KBM-7 (cell line): ENCODE measurements around the gene ARL6IP4.
"Not testable (repeated sequence)": the region's sequence is repeated elsewhere in the genome, so short reads cannot be mapped to it uniquely, and the experiment has no call there.

Experiments used
- DNase-seq: peaks from one replicate; pipeline ENCODE4 v3.0.0-alpha.2; 2015
- in situ Hi-C: fragments of 300-500 bp; cut with MboI; formaldehyde crosslinking; loops from 2 replicates; pipeline ENCODE4 v1.14.3; 2020; ENCODE audit warnings: low sequenced_read_pairs, low pct_unique_long_range_greater_than_20kb, mixed read lengths

The ARL6IP4 gene

DNA sequence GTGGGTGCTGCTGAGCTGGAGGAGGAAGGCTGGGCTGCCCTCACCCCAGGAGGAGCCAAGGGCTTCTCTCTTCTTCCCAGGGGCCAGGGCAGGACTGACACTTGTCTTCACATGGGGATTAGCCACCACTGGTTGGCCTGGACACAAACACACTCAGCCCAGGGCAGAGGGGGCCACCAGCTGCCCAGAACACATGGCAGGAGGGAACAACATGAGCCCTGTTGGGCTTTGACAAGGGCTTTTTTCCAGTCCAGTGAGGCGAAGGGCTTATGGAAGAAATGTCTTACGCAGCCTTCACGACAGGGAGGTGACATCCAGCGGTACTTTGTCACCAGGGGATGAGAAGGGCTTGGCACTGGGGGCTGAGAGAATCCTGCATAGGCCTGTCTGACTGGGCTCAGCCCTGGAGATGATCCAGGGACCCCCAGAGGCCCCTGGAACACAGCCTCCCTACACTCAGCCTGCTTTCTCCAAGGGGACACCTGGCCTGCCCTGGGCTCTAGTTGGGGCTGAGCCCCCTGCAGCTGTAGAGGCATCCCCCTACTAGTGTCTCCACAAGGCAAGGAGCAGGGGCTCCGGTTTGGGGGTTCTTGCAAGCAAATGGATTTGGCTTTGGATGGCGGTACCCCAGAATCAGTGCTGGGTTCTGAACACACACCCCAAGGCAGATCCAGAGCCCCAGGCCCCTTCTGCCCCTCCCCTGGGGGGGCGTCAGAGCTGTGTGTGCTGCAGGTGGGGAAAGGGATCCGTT is 18.9 kb downstream of the ARL6IP4 start:
- DNase-seq = peak; percentile 15
- in situ Hi-C loops = no loop called here

DNA sequence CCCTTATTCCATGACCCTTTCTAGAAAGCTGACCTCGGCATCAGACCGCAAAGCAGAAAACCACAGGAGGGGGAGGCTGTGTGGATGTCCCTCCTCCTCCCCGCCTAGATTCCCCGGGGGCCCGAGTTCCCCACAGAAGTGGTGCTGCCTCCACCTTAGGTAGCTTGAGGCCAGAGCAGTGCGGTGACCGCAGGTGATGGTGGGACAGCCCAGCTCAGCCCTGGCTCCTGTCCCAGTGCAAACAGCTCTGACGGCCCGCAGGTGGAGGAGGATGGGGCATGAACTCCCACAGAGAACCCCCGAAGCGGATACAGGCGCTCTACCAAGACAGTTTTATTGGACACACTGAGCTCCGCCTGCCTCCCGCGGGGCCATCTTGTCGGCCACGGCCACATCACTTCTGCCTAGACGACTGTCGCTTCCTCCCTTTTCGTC is 19.5 kb downstream of the ARL6IP4 start:
- peak; percentile 91 for DNase-seq
- in situ Hi-C loops = no loop called here

DNA sequence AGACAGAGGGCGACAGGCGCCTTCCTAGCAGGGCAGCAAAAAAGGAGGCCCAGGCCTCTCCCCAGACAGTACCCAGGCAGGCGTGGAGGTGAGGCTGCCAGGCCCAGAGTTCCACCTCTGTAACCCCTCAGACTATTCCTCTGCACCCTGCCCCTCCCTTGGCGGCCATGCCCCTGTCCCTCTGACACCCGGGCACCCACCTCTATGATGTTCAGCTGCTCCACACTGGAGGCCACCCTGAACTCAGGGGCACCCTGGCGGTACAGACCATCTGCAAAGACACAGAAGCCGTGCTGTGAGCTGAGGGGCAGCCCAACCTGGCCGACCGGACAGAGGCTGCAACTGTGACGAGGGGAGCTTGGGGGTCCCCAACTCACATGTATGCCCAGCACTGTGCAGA is 20.1 kb downstream of the ARL6IP4 start:
- no peak for DNase-seq
- in situ Hi-C loops = no loop called here

DNA sequence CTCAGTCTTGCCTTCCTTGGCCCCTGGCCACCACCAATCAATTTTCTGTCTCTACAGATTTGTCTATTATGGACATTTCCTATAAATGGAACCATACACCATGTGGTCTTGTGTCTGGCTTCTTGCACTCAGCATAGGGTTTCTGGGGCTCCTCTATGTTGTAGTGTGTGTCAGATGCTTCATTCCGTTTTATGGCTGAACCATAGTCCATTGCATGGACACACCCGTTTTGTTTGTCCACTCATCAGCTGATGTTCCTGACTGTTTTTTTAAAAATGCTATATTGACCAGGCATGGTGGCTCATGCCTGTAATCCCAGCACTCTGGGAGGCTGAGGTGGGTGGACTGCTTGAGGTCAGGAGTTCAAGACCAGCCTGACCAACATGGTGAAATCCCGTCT is 21.0 kb downstream of the ARL6IP4 start:
- DNase-seq = no peak
- in situ Hi-C loops = no loop called here

DNA sequence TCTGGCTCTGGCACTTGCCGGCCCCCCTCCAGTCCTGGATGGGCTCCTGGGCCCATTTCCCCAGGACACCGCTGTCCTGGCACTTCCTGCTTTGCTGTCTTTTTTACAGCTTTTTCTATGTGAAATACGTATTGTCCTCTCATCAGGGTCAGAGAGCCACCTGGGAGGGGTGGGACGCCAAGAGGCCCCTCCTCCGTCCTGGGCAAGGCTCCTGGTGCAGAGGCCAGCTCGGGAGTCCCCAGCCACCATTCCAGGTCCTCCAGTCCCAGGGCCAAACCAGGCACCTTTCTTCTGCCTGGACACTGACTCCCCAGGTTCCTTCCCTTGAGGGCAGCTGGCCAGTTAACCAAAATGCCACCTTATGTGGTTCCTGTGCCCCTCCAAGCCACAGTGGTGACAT is 22.8 kb downstream of the ARL6IP4 start:
- no peak for DNase-seq
- in situ Hi-C loops = no loop called here

DNA sequence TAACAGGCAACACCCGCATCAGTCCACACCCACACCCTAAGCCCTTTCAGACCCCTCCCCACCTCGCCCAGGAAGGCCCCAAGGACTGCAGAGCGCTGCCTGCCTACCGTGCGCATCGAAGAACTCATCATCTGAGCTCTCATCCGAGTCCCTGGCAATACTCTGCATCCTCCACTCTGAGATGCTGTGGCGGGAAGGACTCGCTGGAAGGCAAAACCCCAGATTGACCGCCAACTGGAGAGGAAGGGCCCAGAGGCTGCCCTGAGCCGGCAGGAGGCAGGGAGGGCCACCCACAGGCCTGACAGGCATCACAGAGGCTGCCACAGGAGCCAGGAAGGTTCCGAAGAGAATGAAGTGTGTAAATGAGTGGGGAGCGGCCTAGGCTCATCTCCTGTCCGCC is 23.8 kb downstream of the ARL6IP4 start:
- in situ Hi-C loops = no loop called here
- no peak for DNase-seq

DNA sequence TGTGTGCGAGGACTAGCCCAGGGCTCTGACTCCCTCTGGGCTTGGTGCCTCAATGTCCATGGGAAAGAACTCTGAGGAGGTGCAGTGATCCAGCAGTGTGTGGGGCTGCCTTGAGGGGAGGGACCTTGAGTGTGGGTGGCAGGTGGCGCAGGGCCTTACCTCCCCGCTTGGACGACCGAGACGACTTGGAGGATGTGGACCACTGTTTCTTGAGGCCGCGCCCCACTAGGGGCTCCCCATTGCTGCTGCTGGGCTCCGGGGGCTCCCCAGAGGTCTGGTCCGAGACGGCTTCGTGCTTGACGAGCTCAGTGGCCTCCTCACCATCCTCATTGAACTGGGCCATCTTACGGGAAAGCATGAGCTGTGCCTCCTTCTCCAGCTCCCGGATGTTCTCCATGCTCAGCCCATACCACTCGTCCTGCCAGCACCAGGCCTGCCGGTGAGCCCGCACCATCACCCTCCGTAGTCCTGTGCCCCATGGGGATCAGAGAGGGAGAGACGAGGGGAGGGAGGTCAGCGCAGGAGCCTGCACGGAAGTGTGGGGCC is 24.7 kb downstream of the ARL6IP4 start:
- in situ Hi-C loops = no loop called here
- DNase-seq = no peak

DNA sequence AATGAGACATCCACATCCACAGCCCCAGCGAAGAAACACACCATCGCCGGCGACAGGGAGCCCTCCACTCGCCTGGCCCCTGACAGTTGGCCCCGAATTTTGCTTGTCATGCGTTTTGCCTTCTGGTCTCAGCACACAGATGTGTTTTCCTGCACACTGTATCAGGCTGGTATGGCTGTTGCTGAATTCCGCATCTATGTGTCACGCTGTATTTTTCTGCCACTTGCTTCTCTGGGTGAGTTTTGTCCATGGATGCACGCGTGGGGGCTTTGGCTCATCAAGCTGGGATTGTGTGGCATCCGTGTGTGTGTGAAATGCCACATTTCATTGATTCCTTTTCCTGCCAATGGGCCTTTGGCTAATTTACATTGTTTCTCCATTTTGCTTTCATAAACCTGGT is 26.5 kb downstream of the ARL6IP4 start:
- in situ Hi-C loops = no loop called here
- no peak for DNase-seq

DNA sequence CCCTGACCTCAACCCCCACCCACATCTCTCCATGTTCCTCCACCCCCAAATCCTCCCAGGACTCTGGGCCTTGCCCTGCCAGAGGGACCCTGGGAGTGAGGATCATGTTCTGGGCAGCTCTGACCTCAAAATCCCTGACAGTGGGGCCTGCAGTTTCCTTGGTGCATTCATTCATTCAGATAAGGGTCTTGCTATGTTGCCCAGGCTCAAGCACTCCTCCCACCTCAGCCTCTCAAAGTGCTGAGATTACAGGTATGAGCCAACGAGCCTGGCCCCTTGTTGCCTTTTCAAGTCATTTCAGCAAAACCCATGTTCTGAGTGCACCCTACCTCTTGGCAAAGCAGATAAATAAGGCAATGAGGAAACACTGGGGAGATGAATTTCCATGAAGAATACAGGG is 29.6 kb downstream of the ARL6IP4 start:
- in situ Hi-C loops = no loop called here
- no peak for DNase-seq

DNA sequence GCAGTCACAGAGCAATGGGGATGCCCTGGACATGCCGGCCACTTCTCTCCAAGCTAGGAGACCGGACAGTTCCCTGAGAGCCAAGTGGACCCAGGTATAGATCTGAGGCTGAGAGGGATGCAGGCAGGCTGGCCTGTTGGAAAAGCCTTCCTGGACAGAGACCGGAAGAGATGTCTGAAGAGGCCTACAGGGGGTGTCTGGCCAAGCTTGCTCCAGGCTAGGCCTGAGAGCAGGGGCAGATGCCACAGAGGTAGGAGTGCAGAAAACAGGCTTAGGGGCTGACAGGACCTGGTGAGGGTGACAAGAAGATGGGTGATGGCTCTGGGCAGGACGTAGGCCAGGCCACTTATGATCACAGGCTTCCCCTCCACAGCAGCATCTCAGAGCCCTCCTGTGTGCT is 30.2 kb downstream of the ARL6IP4 start:
- in situ Hi-C loops = no loop called here
- DNase-seq = no peak

DNA sequence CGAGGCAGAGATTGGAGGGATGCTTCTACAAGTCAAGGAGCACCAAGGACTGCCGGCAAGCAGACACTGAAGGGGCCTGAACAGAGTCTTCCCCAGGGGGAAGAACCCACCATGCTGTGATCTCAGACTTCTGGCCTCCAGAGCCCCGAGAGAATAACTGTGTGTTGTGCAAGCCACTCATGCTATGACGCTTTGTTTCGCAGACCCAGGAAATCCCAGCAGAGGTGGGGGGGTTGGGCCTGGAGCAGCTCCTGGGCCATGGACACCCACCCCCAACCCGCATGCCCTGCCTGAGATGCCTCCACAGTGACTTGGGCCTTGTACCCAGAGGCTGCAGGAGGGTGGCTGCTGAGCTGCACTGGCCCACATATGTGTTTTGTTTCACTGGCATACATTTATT is 31.2 kb downstream of the ARL6IP4 start:
- in situ Hi-C loops = no loop called here
- no peak for DNase-seq

DNA sequence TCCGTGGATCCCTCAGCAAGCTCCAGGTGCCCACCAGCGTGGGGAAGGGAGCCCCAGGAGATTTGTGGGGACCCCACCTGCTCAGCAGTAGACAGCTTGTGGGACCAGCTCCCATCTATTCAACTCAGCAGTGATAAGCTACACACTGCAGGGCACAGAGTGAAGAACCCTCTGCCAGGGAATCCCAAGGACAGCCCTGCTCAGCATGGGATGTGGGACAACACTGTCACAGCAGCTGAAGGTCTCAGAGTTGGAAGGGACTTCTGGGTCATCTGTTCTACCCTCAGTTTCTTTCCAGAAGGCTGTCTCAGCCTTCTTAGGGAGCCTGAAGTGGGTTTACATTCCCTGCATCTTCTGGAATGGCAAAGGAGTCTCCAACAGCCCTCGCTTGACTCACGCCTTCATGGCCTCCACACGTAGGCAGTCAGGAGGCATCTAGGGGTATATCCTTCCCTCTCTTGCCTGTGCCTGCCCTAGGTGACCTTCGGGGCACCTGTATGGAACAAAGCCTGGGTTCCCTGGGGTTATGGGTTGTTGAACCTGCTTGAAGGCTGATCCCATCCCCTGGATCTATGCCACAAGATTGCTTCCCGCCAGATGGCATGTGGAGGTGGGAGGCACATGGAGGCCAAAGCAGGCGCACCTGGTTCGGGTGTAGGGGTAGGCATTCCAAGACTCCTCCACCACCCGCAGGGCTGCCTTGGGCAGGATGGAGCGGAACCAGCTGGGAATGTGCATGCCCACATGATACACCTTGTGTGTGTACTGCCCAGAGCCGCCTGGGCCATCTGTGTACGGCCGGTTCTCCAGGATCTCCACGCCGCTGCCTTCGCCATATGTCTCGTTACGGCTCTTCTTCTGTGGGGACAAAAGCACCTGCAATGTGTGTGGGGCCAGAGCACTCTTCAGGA is 33.0 kb downstream of the ARL6IP4 start:
- in situ Hi-C loops = no loop called here
- DNase-seq = no peak

DNA sequence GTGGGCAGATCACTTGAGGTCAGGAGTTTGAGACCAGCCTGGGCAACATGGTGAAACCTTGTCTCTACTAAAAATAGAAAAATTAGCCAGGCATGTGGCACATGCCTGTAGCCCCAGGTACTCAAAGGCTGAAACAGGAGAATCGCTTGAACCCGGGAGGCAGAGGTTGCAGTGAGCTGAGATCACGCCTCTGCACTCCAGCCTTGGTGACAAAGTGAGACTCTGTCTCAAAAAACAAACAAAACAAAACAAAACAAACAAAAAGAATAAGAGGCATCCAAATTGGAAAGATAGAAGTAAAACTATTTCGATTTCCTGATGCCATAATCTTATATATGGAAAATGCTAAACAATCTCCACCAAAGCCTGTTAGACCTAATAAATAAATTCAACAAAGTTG is 34.0 kb downstream of the ARL6IP4 start:
- DNase-seq, in situ Hi-C loops: not testable (repeated sequence)

DNA sequence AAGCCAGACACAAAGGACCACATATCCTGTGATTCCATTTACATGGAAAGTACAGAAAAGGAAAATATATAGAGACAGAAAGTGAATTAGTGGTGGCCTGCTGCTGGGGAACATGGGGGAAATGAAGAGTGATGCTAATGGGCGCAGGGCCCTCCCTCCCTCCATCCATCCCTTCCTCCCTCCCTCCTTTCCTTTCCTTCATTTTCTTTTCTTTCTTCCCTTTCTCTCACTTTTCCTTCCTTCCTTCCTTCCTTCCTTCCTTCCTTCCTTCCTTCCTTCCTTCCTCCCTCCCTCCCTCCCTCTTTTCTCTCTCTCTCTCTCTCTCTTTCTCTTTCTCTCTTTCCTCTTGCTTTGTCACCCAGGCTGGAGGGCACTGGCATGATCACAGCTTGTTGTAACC is 37.3 kb downstream of the ARL6IP4 start:
- no peak for DNase-seq
- in situ Hi-C loops = no loop called here

DNA sequence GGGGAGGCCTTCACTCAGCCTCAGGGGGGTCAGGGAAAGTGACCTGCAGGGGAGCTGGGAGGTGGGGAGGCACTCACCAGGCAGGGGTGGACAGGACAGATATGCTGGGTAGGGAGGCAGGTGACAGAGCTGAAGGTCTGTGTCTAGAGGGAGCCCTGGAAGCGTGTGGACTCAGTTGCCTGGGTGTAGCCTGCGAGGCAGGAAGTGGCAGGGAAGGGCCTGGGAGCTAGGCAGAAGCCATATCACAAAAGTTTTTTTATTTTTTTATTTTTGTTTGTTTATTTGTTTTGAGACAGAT is 39.3 kb downstream of the ARL6IP4 start:
- in situ Hi-C loops = no loop called here
- no peak for DNase-seq

DNA sequence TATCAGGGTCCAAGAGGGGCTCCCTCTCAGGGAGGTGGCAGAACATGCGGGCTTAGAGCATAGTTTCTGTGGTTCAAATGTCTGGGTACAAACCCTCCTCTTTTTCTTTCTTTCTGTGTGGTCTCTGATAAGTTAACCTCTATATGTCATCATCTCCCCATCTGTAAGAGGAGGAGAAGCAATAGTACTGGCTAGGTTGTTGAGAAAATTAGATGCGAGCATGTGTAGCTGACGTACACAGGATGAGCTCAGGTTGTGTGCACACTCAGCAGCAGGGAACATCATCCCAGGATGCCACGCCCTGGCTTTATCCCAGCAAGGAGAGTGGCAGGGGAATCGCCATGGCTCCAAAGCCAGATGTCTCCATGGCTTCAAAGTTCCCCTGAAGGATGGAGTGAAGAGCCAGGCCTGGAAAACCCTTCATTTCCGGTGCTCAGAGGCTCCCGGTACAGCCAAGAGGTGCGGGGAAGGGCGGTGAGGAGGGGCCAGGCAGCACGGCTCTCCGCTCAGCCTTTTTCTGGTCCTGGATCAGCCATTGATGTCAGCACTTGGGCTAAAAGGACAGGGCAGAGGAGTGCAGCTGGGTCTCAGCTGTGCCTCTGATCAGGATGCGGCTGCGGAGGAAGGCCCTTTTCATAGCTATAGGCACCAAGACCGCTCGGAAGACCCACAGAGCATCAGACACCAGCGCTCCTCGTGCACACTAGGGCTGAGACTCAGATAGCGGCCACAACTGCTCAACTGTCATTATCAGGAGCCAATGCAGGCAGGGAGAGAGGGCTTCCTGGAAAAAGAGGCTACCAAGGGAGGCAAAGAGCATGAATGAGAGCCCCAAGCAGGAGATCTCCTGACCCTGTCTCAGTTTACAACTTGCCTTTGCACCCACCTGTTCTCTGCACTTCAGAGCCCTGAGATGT is 41.5 kb downstream of the ARL6IP4 start:
- in situ Hi-C loops = no loop called here
- DNase-seq = no peak

DNA sequence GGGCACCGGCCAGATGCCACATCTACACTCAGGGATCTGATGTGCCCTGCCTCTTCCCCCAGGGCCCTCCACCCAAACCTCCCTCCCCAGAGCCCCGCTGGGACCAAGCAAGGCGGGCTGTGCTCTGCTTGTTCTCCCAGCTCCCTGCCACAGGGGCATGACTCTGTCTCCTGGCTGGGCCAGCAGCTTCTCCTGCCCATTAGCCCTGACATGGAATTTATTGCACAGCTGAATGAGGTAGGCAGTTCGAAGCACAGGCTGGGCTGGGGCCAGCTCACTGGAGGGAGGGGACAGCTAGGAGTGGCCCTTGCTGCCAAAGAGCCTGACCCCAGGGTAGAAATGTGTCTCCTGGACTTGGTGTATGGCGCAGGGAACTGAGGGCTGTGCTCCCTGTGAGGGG is 42.4 kb downstream of the ARL6IP4 start:
- DNase-seq = no peak
- in situ Hi-C loops = no loop called here

DNA sequence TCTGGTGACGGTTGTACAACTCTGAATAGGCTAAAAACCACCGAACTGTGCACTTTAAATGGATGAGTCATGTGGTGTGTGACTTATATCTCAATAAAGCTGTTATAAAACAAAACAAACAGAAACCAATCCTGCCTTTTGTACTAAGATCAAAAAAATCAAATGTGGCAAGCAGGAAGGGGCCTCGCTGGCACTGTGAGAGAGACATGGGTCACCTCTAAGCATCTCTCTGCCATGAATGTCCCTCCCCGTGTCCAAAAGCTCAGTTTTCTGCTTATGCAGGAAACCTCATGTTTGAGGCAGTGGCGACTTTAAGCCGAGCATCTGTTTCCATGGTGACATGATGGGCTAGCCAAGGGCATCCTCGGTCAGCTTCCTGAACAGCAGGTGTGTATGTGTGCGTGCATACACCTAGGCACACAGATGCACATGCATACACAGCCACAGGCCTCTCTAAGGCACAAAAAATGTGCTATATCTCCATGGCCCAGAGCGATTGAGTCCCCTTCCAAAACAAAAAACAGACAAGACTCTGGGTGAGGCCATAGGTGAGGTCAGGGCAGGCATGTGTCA is 44.4 kb downstream of the ARL6IP4 start:
- in situ Hi-C loops = no loop called here
- no peak for DNase-seq
